Naive thymus-derived CD4-positive, alpha-beta T cell (primary cell): Measurements from ENCODE around the gene TBX4. TPM values are rescaled to one million over a fixed set of nuclear protein-coding genes. Genes with fewer than 3 reads are reported as not detected.

ENCODE experiments used
- ATAC-seq: fragments of 150-1000 bp; cut with Tn5 transposase; 2 replicates; pipeline ENCODE4 v1.10.0; 2021; ENCODE audit warnings: mild to moderate bottlenecking, moderate library complexity
- CTCF ChIA-PET: fragments of 350-600 bp; sonication (Branson Sonifier 250); formaldehyde crosslinking; loops from one replicate; lab custom pipeline; 2021; ENCODE audit warnings: antibody characterized with exemption; lab: Charles Lee
- POLR2A ChIA-PET: fragments of 350-600 bp; sonication (Branson Sonifier 250); formaldehyde crosslinking; loops from one replicate; lab custom pipeline; 2021; ENCODE audit warnings: antibody characterized with exemption, inconsistent platforms; lab: Charles Lee
- DNase-seq, 9 donors: peaks; one replicate each; pipeline versions ENCODE4 v3.0.0 to v3.0.0-alpha.2; 2020 to 2022; ENCODE audit warnings: mixed read lengths in 1 of 9
- H3K27ac ChIP-seq: one replicate; pipeline ENCODE4 v1.7.0; 2013; ENCODE audit warnings: mild to moderate bottlenecking, low read depth, low read length, moderate library complexity
- H3K27me3 ChIP-seq, 2 donors: one replicate each; pipeline ENCODE4 v1.7.0; 2013; ENCODE audit warnings: low read length in 2 of 2, mild to moderate bottlenecking in 2 of 2, moderate library complexity in 2 of 2; ENCODE audit not compliant: control insufficient read depth in 2 of 2, insufficient read depth in 2 of 2
- H3K36me3 ChIP-seq, 3 experiments: 1 replicate in 2 of 3; 2 replicates in 1 of 3; pipeline ENCODE4 v1.7.0; 2013; ENCODE audit warnings: low read length in 3 of 3, mild to moderate bottlenecking in 3 of 3, moderate library complexity in 1 of 3; ENCODE audit not compliant: insufficient read depth in 3 of 3, control insufficient read depth in 2 of 3
- H3K4me1 ChIP-seq, 2 donors: one replicate each; pipeline ENCODE4 v1.7.0; 2013; ENCODE audit warnings: low read length in 2 of 2, mild to moderate bottlenecking in 2 of 2, moderate library complexity in 1 of 2; ENCODE audit not compliant: control insufficient read depth in 2 of 2, insufficient read depth in 2 of 2
- H3K4me3 ChIP-seq: 2 replicates; pipeline ENCODE4 v1.7.0; 2013; ENCODE audit warnings: mild to moderate bottlenecking, low read length
- H3K9me3 ChIP-seq, 3 experiments: 1 replicate in 2 of 3; 2 replicates in 1 of 3; pipeline ENCODE4 v1.7.0; 2013; ENCODE audit warnings: low read length in 3 of 3; ENCODE audit not compliant: control insufficient read depth in 2 of 3
- H3K27ac Mint-ChIP-seq, 9 donors: one replicate each; pipeline ENCODE4 v1.8.0; 2020 to 2022; ENCODE audit warnings: mixed read lengths in 9 of 9, mild to moderate bottlenecking in 8 of 9, moderate library complexity in 5 of 9, inconsistent platforms in 2 of 9
- H3K27me3 Mint-ChIP-seq, 5 donors: one replicate each; pipeline ENCODE4 v1.8.0; 2021 to 2022; ENCODE audit warnings: mixed read lengths in 5 of 5, mild to moderate bottlenecking in 1 of 5
- H3K36me3 Mint-ChIP-seq, 5 donors: one replicate each; pipeline ENCODE4 v1.8.0; 2020 to 2022; ENCODE audit warnings: mixed read lengths in 5 of 5, mild to moderate bottlenecking in 3 of 5, inconsistent platforms in 1 of 5
- H3K4me1 Mint-ChIP-seq, 7 donors: one replicate each; pipeline ENCODE4 v1.8.0; 2020 to 2022; ENCODE audit warnings: mixed read lengths in 7 of 7, mild to moderate bottlenecking in 3 of 7, inconsistent platforms in 1 of 7
- H3K4me3 Mint-ChIP-seq, 10 donors: one replicate each; pipeline ENCODE4 v1.8.0; 2020 to 2022; ENCODE audit warnings: mild to moderate bottlenecking in 10 of 10, mixed read lengths in 10 of 10, moderate library complexity in 6 of 10, inconsistent platforms in 2 of 10
- H3K9me3 Mint-ChIP-seq, 11 donors: one replicate each; pipeline ENCODE4 v1.8.0; 2020 to 2022; ENCODE audit warnings: mixed read lengths in 11 of 11, mild to moderate bottlenecking in 4 of 11, inconsistent platforms in 1 of 11, moderate library complexity in 1 of 11
- intact Hi-C, 2 donors: fragments of 100-400 bp; cut with micrococcal nuclease; formaldehyde crosslinking; loops; one replicate each; pipeline ENCODE4 v1.15.1; 2023
- polyA plus RNA-seq, 2 donors: library from polyadenylated mRNA; unstranded; fragments of 300-500 nt; fragmentation: Illumina TruSeq; gene quantifications; one replicate each; pipeline ENCODE4 v1.2.3, GENCODE V29; 2021
- total RNA-seq, 6 experiments: library from RNA in 5 of 6; stranded (reverse) in 5 of 6; gene quantifications; 1 replicate in 5 of 6; 2 replicates in 1 of 6; pipeline ENCODE4 v1.2.3 and lab custom pipeline; 2021 to 2026

TBX4 gene
- total and polyA plus RNA-seq, 7 experiments from 2014 or later, result not detected

DNA sequence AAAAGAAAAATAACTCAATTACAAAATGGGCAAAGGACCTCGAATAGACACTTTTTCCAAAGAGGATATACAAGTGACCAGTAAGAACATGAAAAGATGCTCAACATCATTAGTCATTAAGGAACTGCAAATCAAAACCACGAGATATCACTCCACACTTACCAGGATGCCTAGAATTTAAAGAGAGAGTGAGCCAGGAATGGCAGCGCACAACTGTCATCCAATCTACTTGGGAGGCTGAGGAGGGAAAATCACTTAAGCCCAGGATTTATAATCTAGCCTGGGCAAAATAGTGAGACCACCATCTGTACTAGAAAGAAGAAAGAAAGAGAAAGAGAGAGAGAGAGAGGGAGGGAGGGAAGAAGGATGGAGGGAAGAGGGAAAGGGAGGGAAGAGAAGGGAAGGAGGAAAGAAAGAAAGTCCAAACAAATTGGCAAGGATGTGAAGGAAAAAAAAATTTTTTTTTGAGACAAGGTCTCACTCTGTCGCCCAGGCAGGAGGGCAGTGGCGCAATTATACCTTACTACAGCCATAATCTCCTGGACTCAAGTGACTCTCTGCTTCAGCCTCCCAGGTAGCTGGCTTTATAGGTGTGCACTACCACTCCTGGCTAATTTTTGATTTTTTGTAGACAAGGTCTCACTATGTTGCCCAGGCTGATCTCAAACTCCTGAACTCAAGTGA is 30.0 kb upstream of the TBX4 start:
- Histone ChIP-seq H3K9me3 (no peaks in the 10 kb centered on the region), H3K27me3 (no peaks in the 10 kb centered on the region), H3K4me1 (no peaks in the 10 kb centered on the region), H3K4me3 (no peak overlapping the region), H3K27ac (no peak overlapping the region), H3K36me3 (no peaks in the 10 kb centered on the region)
- Mint-ChIP-seq H3K36me3 (no peaks in the 10 kb centered on the region), H3K9me3 (no peaks in the 10 kb centered on the region), H3K27ac (peak overlapping the region in 1 of 9 donors; percentile 23), H3K27me3 (peaks cover 45 to 73% (median 51%) of the 10 kb centered on the region in 5 donors), H3K4me3 (no peak overlapping the region), H3K4me1 (no peaks in the 10 kb centered on the region)
- ChIA-PET CTCF (no interaction called here), POLR2A (no interaction called here)
- DNase-seq (no peak), ATAC-seq (no peak)
- intact Hi-C loops, result no loop called here

DNA sequence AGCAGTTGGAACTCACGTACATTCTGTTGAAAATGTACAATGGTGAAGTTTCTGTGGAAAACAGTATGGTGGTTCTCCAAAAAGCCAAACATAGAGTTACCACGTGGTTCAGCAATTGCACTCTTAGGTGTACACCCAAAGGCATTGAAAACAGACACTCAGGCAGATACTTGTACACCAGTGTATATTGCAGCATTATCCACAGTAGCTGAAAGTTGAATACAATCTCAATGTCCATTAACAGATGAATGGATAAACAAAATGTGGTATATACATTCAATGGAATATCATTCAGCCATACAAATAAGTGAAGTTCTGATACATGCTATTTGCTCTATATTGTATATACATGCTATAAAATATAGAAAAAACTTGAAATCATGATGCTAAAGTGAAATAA is 29.4 kb upstream of the TBX4 start:
- ChIA-PET POLR2A (no interaction called here), CTCF (no interaction called here)
- H3K4me3 ChIP-seq, result no peak overlapping the region
- Mint-ChIP-seq H3K9me3 (no peaks in the 10 kb centered on the region), H3K27me3 (peaks cover 45 to 73% (median 54%) of the 10 kb centered on the region in 5 donors), H3K27ac (no peak overlapping the region), H3K4me1 (no peaks in the 10 kb centered on the region), H3K36me3 (no peaks in the 10 kb centered on the region), H3K4me3 (no peak overlapping the region)
- H3K9me3 ChIP-seq, result no peaks in the 10 kb centered on the region
- intact Hi-C loops, result no loop called here
- no peak overlapping the region for H3K27ac ChIP-seq
- H3K36me3 ChIP-seq, result no peaks in the 10 kb centered on the region
- no peaks in the 10 kb centered on the region for H3K27me3 ChIP-seq
- H3K4me1 ChIP-seq, result no peaks in the 10 kb centered on the region
- DNase-seq, result no peak
- no peak for ATAC-seq

DNA sequence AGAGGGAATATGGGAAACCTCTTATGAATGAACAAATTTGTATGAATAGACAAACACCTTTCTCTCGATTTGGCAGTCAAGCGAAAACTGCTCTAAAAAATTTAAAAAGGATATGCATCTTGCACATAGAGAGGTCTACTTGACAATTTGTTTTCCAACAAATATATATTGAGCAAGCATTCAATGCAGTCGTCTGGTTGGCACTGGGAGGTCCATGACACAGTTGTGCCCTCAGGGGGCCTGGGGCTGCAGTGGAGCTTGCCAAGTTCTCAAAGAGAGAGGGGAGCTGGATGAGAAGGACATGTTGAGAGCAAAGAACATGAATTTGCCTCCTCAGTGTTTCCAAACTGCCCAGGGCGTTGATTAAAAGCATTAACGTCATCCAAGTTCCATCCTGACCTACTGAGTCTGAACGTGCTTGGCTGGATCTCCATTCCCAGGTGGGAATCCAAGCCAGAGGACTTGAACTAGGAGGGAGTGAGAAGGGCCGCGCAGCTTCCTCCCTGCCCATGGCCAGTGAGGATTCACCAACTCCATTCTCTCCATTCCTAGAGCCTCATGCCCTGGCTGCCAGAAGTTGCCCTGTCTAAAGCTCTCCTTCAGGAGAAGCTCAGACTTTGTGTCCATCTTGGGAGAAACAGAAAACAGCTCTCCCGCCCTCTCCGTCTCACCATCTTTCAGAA is 28.1 kb upstream of the TBX4 start:
- peaks cover 39 to 67% (median 52%) of the 10 kb centered on the region in 5 donors for H3K27me3 Mint-ChIP-seq
- POLR2A ChIA-PET, result no interaction called here

DNA sequence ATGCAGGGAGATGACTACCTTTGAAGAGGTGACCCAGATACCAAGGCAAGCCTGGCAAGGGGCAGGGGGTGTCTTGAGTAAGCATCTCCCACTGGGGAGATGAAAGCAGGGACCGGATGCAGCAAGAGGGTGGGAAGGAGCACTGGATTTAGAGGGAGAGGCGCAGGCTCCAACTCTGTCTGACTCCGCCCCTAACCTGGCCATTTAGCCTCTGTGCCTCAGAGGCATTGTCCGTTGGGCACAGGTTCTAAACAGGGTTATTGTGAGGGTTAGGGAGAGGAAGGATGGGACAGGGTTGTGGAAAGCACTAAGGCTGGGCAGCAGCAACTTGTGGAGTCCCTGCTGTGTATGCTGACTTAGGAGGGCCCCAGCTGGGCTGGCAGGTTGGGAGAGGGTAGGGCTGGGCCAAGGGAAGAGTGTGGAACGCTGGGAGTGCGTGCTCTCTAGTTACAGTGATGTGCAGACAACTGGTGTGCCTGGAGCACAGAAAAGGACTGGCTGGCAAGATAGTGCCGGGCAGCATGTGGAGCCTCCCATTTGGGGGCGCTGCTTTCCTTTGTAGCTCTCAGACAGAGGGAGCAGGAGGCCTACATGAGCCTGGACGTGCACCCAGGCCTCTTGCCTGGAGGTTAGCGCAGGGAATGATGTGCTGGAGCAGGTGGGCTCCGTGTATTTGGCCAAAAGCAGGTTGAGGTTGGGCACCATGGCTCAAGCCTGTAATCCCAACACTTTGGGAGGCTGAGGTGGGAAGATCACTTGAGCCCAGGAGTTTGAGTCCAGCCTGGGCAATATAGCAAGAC is 26.3 kb upstream of the TBX4 start:
- Mint-ChIP-seq H3K4me1 (no peaks in the 10 kb centered on the region), H3K9me3 (no peaks in the 10 kb centered on the region), H3K36me3 (no peaks in the 10 kb centered on the region), H3K27me3 (peaks cover 26 to 50% (median 42%) of the 10 kb centered on the region in 5 donors), H3K27ac (no peak overlapping the region), H3K4me3 (no peak overlapping the region)
- Histone ChIP-seq H3K36me3 (no peaks in the 10 kb centered on the region), H3K27ac (no peak overlapping the region), H3K27me3 (no peaks in the 10 kb centered on the region), H3K4me1 (no peaks in the 10 kb centered on the region), H3K4me3 (no peak overlapping the region), H3K9me3 (no peaks in the 10 kb centered on the region)
- DNase-seq (no peak), ATAC-seq (no peak)
- intact Hi-C loops, result no loop called here
- ChIA-PET POLR2A (no interaction called here), CTCF (interaction anchor here (1.5 kb wide), 1 partner anchor 13 kb away, joined by 4 read pairs; no protein-coding TSS in a partner anchor)

More for the DNA sequence above, 28.1 kb upstream of the TBX4 start:
- Histone ChIP-seq H3K27me3 (no peaks in the 10 kb centered on the region), H3K4me3 (no peak overlapping the region), H3K36me3 (no peaks in the 10 kb centered on the region), H3K9me3 (no peaks in the 10 kb centered on the region), H3K27ac (no peak overlapping the region), H3K4me1 (no peaks in the 10 kb centered on the region)
- Mint-ChIP-seq H3K4me3 (no peak overlapping the region), H3K36me3 (no peaks in the 10 kb centered on the region), H3K4me1 (no peaks in the 10 kb centered on the region), H3K9me3 (no peaks in the 10 kb centered on the region), H3K27ac (peak overlapping the region in 1 of 9 donors; percentile 36)
- CTCF ChIA-PET, result no interaction called here
- intact Hi-C loops, result no loop called here
- no peak for ATAC-seq
- no peak for DNase-seq

DNA sequence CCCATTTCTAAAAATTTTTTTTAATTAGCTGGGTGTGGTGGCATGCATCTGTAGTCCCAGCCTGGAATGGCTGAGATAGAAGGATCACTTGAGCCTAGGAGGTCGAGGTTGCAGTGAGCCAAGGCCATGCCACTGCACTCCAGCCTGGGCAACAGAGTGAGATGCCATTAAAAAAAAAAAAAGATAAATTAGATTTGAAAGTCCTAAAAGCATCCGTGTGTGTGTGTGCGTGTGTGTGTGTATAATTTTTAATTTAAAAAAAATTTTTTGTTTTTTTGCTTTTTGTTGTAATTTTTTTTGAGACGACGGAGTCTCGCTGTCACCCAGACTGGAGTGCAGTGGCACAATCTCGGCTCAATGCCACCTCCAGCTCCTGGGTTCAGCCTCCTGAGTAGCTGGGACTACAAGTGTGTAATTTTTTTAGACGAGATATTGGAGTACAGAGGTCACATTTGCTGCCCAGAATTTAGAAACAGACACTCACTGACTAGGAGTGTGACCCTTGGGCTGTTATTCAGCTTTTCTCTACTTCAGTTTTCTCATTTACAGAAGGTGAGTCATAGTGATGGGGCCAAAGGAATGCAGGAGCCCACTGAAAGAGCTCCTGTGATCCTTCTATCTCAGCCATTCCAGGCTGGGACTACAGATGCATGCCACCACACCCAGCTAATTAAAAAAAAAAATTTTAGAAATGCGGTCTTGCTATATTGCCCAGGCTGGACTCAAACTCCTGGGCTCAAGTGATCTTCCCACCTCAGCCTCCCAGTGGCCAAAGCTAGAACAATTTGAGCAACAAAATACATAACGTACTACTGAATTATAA is 25.5 kb upstream of the TBX4 start:
- Histone ChIP-seq H3K4me1 (no peaks in the 10 kb centered on the region), H3K27me3 (no peaks in the 10 kb centered on the region), H3K27ac (no peak overlapping the region), H3K9me3 (no peaks in the 10 kb centered on the region), H3K4me3 (no peak overlapping the region), H3K36me3 (no peaks in the 10 kb centered on the region)
- H3K4me1 Mint-ChIP-seq, result no peaks in the 10 kb centered on the region
- ChIA-PET CTCF (interaction anchor here (1.5 kb wide), 1 partner anchor 14 kb away, joined by 4 read pairs; no protein-coding TSS in a partner anchor), POLR2A (no interaction called here)
- no peak for DNase-seq
- H3K4me3 Mint-ChIP-seq, result no peak overlapping the region
- intact Hi-C loops, result no loop called here
- peaks cover 0 to 1% (median 0%) of the 10 kb centered on the region in 5 donors for H3K36me3 Mint-ChIP-seq
- no peak overlapping the region for H3K27ac Mint-ChIP-seq
- H3K27me3 Mint-ChIP-seq, result peaks cover 23 to 48% (median 37%) of the 10 kb centered on the region in 5 donors
- ATAC-seq, result no peak
- no peaks in the 10 kb centered on the region for H3K9me3 Mint-ChIP-seq

DNA sequence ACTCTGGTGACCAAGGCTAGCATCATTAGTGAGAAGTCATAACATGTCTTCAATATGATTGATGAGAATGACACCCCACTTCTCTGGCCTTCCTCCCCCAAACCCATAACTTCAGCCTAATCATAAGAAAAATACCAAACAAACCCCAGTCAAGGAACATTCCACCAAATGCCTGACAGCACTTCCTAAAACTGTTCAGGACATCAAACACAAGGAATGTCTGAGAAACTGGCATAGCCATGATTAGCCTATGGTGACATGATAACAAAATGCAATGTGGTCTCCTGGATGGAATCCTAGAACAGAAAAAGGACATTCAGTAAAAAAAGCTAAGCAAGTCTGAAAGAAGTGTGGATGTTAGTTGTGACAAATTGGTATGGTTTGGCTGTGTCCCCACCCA is 24.7 kb upstream of the TBX4 start:
- no peak overlapping the region for H3K27ac ChIP-seq
- no peak for DNase-seq
- H3K36me3 Mint-ChIP-seq, result peaks cover 0 to 5% (median 0%) of the 10 kb centered on the region in 5 donors
- H3K36me3 ChIP-seq, result no peaks in the 10 kb centered on the region
- no peak overlapping the region for H3K4me3 ChIP-seq
- no peaks in the 10 kb centered on the region for H3K9me3 ChIP-seq
- intact Hi-C loops, result no loop called here
- no peak for ATAC-seq
- peaks cover 16 to 41% (median 30%) of the 10 kb centered on the region in 5 donors for H3K27me3 Mint-ChIP-seq
- no peaks in the 10 kb centered on the region for H3K4me1 Mint-ChIP-seq
- ChIA-PET CTCF (no interaction called here), POLR2A (no interaction called here)
- H3K27ac Mint-ChIP-seq, result no peak overlapping the region
- no peaks in the 10 kb centered on the region for H3K9me3 Mint-ChIP-seq
- no peak overlapping the region for H3K4me3 Mint-ChIP-seq
- H3K4me1 ChIP-seq, result no peaks in the 10 kb centered on the region
- H3K27me3 ChIP-seq, result no peaks in the 10 kb centered on the region
